GM12874 (cell line): ENCODE data around the gene LANCL1.

ENCODE experiments used
- TF ChIP-seq, protein P1 (sequence below): IDR thresholded peaks from 2 replicates; pipeline ENCODE4 v1.5.1; 2011; ENCODE audit warnings: low read depth, mild to moderate bottlenecking, control low read depth, low read length, moderate library complexity; ENCODE audit not compliant: insufficient read depth

Gene LANCL1

DNA sequence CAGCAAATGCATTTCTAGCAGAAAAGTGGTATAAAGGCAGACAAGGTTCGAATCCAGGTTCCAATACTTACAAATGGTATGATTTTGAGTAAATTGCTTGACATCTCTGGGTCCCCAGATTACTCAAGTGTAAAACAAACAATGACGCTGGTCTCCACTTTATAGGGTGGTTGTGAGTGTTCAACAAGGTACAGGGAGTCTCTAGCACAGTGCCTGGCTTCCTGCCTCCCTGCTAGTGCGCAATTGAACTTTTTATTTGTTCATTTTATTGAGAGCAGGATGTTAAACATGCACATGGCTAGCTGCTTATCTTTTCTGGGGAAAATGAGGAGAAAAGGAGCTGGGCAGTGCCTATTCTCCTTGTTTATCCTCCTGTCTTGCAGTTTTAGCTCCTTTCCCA, 86.7 kb downstream of the LANCL1 start:
- TF ChIP-seq, protein P1, sequence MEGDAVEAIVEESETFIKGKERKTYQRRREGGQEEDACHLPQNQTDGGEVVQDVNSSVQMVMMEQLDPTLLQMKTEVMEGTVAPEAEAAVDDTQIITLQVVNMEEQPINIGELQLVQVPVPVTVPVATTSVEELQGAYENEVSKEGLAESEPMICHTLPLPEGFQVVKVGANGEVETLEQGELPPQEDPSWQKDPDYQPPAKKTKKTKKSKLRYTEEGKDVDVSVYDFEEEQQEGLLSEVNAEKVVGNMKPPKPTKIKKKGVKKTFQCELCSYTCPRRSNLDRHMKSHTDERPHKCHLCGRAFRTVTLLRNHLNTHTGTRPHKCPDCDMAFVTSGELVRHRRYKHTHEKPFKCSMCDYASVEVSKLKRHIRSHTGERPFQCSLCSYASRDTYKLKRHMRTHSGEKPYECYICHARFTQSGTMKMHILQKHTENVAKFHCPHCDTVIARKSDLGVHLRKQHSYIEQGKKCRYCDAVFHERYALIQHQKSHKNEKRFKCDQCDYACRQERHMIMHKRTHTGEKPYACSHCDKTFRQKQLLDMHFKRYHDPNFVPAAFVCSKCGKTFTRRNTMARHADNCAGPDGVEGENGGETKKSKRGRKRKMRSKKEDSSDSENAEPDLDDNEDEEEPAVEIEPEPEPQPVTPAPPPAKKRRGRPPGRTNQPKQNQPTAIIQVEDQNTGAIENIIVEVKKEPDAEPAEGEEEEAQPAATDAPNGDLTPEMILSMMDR: no peak

DNA sequence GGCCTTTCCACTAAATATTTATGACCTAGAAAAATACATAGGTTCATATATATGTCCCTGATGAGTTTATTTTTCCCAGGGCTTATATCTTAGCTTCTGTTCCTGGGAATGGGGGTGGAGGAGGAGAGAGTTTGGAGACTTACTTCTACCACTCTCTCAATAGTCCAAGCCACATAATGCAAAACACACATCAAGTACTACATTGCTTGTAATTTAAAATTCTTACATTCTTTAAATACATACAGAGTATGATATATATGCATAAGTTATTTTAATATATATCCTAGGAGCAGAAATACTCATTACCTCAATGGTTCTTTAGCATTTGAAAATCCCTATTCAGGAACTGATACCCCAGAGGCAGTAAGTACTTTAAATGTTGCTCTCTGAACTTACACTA, 88.4 kb downstream of the LANCL1 start:
- TF ChIP-seq, protein P1: no peak

DNA sequence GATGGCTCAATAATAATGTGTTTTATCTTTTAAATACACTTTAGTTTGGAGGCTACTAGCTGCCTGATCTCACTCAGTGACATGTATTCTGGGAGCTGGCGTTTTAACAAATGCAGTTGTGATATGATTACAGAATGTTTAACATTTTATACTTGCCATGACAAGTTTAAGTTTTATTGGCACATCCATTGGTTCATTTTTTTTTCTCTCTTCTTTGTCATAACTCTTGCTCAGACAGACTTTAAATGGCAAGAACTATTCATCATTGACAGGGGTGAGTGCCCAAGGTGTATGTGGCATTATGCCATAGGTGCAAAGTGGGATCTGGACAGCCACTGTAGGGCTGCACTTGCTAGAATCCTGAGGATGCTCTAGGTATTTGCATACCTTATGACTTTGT, 89.5 kb downstream of the LANCL1 start:
- TF ChIP-seq, protein P1: no peak
